Sigmoid colon (tissue), 4 donors: ENCODE results near the gene MYRFL.

Source experiments
- CTCF ChIP-seq, 4 experiments: fragments of 450-650 bp in 3 of 4; fragments of 200-600 bp in 1 of 4; IDR thresholded peaks; one replicate each; pipeline ENCODE4 v1.5.1; 2016 to 2019; ENCODE audit warnings: antibody characterized with exemption in 4 of 4, mild to moderate bottlenecking in 3 of 4, moderate library complexity in 2 of 4
- POLR2A ChIP-seq, 2 donors: fragments of 450-650 bp; IDR thresholded peaks; one replicate each; pipeline ENCODE4 v1.6.1; 2016; ENCODE audit warnings: antibody characterized with exemption in 2 of 2, mild to moderate bottlenecking in 2 of 2, moderate library complexity in 2 of 2
- POLR2AphosphoS5 ChIP-seq, 4 donors: sonication (generic); formaldehyde crosslinking; IDR thresholded peaks; one replicate each; pipeline ENCODE4 v1.6.1; 2017; ENCODE audit warnings: antibody characterized with exemption in 4 of 4

- TF ChIP-seq CTCF (IDR thresholded peaks at IDR 0.05): no peak
- no peak for TF ChIP-seq POLR2AphosphoS5 (IDR thresholded peaks at IDR 0.05)
- no peak for TF ChIP-seq POLR2A (IDR thresholded peaks at IDR 0.05)
Observed at GRCh38 chr12:69991690-69992288, 166.8 kb downstream of the MYRFL start.
